GM12873 (cell line): ENCODE measurements around the gene CLUH.

Experiments used
- CTCF ChIP-seq: IDR thresholded peaks from 2 replicates; pipeline ENCODE4 v1.5.1; 2012; ENCODE audit warnings: low read depth, mild to moderate bottlenecking, moderate library complexity, low read length, control low read depth; ENCODE audit not compliant: insufficient read depth; ENCODE audit errors: missing control alignments

Gene CLUH

DNA sequence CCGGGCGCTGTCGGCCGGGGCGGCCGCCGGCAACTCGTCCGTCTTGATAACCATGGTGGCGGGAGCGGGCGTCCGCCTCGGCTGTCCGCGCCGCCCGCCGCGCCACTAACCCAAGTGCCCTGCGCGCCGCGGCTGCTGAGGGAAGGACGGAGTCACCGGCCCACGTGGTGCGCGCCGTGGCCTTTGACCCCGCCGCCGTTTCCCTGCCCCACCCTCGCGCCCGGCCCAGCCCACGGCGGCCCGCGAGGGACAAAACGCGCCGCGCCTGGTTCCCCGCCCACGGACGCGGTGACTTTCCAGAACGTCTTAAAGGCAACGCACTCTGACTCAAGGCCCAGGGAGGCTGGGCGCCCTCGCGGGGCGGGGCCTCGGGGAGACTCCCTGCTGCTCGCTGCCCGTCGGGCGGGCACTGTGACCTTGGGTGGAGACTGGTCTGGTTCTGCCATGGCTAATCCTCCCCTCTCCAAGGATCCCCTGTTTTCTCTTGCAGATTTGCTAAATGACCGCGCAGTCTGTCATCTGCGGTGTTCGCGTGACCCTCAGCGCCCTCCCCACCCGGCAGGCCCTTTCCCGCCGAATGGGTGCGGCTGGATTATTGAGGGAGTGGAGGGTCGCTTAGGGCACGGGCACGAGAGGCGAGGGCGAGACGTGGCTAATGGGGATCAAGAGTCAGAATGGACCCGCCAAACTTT lies at the start of gene CLUH:
CLUH (minus strand) TSS at position 157 of the 692 bp plus-strand sequence; CDS start at position 54, 103 bp downstream.
- TF ChIP-seq CTCF: no peak

GRCh38 chr17:2758870-2759269 lies 47.3 kb upstream of the CLUH start:
- no peak for TF ChIP-seq CTCF

- TF ChIP-seq CTCF: no peak
Observed at GRCh38 chr17:2755891-2756724, 44.5 kb upstream of the CLUH start.

GRCh38 chr17:2751491-2751890 lies 39.9 kb upstream of the CLUH start:
- no peak for TF ChIP-seq CTCF

DNA sequence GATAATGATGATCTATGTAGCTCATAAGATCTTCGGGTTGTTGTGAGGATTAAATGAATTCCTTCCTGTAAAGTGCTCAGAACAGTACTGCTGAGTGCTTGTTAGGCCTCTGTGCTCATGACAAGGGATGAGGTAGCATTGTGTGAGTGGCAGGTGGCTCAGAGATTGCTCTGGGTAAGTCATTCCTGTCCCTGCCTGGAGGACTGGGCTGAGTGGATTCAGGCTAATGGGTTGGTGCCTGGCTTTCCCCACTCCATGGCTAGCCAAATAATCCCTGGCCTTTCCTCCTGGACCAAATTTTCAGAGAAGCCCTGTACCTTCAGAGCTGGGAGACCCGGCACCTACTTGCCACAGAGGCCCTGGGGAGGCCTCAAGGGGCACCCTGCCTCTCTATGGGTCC lies 39.2 kb upstream of the CLUH start:
- TF ChIP-seq CTCF: no peak

- no peak for TF ChIP-seq CTCF
Observed at GRCh38 chr17:2749784-2750181, 38.2 kb upstream of the CLUH start.

- TF ChIP-seq CTCF: no peak
Observed at GRCh38 chr17:2749058-2749783, 37.7 kb upstream of the CLUH start, which contains the start of gene CCDC92B. TSS of gene CCDC92B (minus strand) at chr17:2749652. CDS start at chr17:2735145, 14,507 bp downstream.
